ENCODE measurements around the gene PIR.

Gene PIR

DNA sequence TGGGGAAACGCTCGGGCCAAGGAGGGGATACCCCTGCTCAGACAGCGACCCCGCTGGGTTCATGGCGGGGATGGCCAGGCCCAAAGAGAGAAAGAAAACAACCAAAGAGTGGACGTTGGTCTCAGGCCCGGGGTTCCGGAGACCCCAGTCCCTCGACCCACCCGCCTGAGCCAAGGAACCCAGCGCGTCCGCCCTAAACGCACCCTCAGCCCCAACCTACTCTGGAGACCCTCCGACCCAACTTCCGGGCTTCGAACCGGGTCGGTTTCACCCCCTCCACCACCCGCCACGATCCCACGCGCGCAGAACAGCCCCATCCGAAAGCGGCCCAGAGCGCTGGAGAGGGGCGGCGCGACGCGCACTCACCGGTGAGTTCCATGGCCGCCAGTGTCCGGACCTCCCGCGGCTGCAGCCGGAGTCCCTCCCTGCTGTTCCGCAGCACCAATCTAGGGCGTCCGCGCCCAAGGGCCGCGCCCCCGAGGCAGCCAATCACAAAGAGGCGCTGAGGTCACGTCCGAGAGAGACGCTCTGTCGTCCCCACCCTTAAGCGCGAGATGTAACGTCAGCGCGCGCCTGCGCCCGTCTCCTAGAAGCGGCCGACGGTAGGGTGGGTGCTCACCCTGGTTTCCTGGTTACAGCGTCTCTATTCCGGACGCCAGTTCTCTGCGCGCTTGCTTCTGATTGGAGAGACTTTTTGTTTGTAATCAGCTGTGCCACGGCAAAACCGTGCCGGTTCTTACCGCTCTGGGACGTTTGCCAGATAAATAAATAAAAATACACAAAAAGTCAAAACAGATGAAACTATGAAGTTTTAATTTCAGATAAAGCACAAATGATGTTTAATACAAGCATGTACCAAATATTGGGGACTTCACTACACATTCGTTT lies 157.8 kb downstream of the PIR start, which contains the start of gene PIGA:
Gene PIGA (minus strand): TSS at position 389 of the 888 bp plus-strand sequence. CDS start 3,593 bp downstream, outside the sequence.
- FAIRE-seq (no peak), DNase-seq (ENCODE audit: insufficient read length, low spot score) (peak; percentile 45)
- TF ChIP-seq POLR2A (IDR thresholded peaks at IDR 0.05; ENCODE audit: low read depth, low read length), result peak; percentile 78

Data from H54 (cell line).